ENCODE results near the gene ALDH16A1.
"Not testable (repeated sequence)": the region's sequence is repeated elsewhere in the genome, so short reads cannot be mapped to it uniquely, and the experiment has no call there.

Gene ALDH16A1

DNA sequence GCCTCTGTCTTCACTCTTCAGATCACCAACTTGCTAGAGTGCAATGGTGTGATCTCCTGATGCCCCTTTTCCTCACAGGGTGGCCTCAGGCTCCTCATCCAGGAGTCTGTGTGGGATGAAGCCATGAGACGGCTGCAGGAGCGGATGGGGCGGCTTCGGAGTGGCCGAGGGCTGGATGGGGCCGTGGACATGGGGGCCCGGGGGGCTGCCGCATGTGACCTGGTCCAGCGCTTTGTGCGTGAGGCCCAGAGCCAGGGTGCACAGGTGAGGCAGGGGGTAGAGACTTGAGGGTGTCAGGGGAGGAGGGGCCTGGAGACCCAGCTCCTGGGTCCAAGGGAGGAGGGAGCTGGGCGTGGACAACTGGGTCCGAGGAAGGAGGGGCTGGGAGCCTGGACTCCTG is 9.5 kb downstream of the ALDH16A1 start:
- no peaks in the 10 kb centered on the region for H3K4me1 ChIP-seq (ENCODE audit: control insufficient read depth, insufficient read depth, low read length)
- no peaks in the 10 kb centered on the region for H3K9me3 ChIP-seq (ENCODE audit: control insufficient read depth, low read length)
- WGBS, 2 experiments, result 88 to 89% methylated on average over 12 of the region's 12 CpGs
- peaks cover 17% of the 10 kb centered on the region for H3K36me3 ChIP-seq (ENCODE audit: control insufficient read depth, insufficient read depth, low read length)
- H3K4me3 ChIP-seq (ENCODE audit: insufficient read depth, low read depth, low read length), result no peak overlapping the region
- H3K27ac ChIP-seq (ENCODE audit: insufficient read depth, low read depth, low read length, poor library complexity, severe bottlenecking), result no peak overlapping the region
- H3K27me3 ChIP-seq (ENCODE audit: control insufficient read depth, insufficient read depth, low read length, poor library complexity, severe bottlenecking), result no peaks in the 10 kb centered on the region

DNA sequence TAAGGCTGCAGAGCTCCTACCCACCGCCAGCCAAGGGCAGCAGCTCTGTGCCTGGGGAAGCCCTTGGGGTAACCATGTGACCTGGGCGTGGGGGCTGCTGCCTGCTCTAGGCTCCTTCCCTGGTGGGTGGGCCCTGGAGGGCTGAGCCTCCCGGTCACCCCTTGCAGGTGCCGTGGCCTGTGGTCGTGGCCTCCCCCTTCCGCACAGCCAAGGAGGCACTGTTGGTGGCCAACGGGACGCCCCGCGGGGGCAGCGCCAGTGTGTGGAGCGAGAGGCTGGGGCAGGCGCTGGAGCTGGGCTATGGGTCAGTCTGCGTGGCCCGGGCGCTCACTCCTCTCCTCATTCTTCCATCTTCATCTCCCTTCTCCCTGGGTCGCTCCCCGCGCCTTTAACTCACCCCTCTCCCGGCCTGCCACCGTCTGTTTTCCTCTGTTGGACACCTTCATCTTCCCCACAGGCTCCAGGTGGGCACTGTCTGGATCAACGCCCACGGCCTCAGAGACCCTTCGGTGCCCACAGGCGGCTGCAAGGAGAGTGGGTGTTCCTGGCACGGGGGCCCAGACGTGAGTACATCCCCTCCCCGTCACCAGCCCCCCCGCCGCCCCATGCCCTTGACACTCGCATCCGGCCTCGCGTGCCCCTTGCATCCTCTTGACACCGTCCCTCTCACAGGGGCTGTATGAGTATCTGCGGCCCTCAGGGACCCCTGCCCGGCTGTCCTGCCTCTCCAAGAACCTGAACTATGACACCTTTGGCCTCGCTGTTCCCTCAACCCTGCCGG is 11.1 kb downstream of the ALDH16A1 start:
- H3K4me3 ChIP-seq (ENCODE audit: insufficient read depth, low read depth, low read length), result no peak overlapping the region
- H3K27me3 ChIP-seq (ENCODE audit: control insufficient read depth, insufficient read depth, low read length, poor library complexity, severe bottlenecking), result no peaks in the 10 kb centered on the region
- peaks cover 13% of the 10 kb centered on the region for H3K36me3 ChIP-seq (ENCODE audit: control insufficient read depth, insufficient read depth, low read length)
- peaks cover 6% of the 10 kb centered on the region for H3K4me1 ChIP-seq (ENCODE audit: control insufficient read depth, insufficient read depth, low read length)
- no peak overlapping the region for H3K27ac ChIP-seq (ENCODE audit: insufficient read depth, low read depth, low read length, poor library complexity, severe bottlenecking)
- no peaks in the 10 kb centered on the region for H3K9me3 ChIP-seq (ENCODE audit: control insufficient read depth, low read length)
- WGBS, 2 experiments, result 93% methylated on average over 39 of the region's 39 CpGs

DNA sequence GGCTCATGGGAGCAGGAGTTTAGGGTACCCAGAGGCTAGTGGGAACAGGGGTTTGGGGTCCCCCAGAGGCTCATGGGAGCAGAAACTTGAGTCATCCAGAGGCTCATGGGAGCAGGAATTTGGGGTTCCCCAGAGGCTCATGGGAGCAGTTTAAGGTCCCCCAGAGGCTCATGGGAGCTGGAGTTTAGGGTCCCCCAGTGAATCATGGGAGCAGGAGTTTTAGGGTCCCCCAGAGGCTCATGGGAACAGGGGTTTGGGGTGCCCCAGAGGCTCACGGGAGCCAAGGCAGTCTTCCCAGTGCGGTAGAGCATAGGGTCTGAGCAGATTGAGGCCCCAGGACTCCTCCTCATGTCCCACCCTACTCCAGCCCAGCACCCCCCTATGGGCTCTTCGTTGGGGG is 12.3 kb downstream of the ALDH16A1 start:
- Histone ChIP-seq H3K9me3 (ENCODE audit: control insufficient read depth, low read length) (no peaks in the 10 kb centered on the region), H3K36me3 (ENCODE audit: control insufficient read depth, insufficient read depth, low read length) (peaks cover 6% of the 10 kb centered on the region), H3K27ac (ENCODE audit: insufficient read depth, low read depth, low read length, poor library complexity, severe bottlenecking) (no peak overlapping the region), H3K27me3 (ENCODE audit: control insufficient read depth, insufficient read depth, low read length, poor library complexity, severe bottlenecking) (no peaks in the 10 kb centered on the region), H3K4me1 (ENCODE audit: control insufficient read depth, insufficient read depth, low read length) (peaks cover 6% of the 10 kb centered on the region), H3K4me3 (ENCODE audit: insufficient read depth, low read depth, low read length) (no peak overlapping the region)
- 95 to 96% methylated on average over 3 of the region's 3 CpGs for WGBS, 2 experiments

DNA sequence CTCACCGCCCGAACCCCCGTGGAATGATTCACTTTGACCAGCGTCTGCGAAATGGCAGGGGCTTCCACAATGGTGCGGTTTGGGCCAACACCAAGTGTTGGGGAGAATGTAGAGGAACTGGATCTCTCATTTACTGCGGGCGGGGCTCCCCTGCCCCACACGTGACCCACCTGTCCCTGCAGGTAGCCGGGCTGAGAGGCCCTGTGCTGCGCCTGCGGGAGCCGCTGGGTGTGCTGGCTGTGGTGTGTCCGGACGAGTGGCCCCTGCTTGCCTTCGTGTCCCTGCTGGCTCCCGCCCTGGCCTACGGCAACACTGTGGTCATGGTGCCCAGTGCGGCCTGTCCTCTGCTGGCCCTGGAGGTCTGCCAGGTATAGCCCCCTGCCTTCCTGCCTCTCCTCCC is 15.2 kb downstream of the ALDH16A1 start:
- 91 to 94% methylated on average over 19 of the region's 19 CpGs for WGBS, 2 experiments
- Histone ChIP-seq H3K4me1 (ENCODE audit: control insufficient read depth, insufficient read depth, low read length) (peaks cover 6% of the 10 kb centered on the region), H3K36me3 (ENCODE audit: control insufficient read depth, insufficient read depth, low read length) (peaks cover 6% of the 10 kb centered on the region), H3K27me3 (ENCODE audit: control insufficient read depth, insufficient read depth, low read length, poor library complexity, severe bottlenecking) (no peaks in the 10 kb centered on the region), H3K4me3 (ENCODE audit: insufficient read depth, low read depth, low read length) (no peak overlapping the region), H3K27ac (ENCODE audit: insufficient read depth, low read depth, low read length, poor library complexity, severe bottlenecking) (no peak overlapping the region), H3K9me3 (ENCODE audit: control insufficient read depth, low read length) (no peaks in the 10 kb centered on the region)

- Histone ChIP-seq H3K4me3 (ENCODE audit: insufficient read depth, low read depth, low read length) (no peak overlapping the region), H3K4me1 (ENCODE audit: control insufficient read depth, insufficient read depth, low read length) (peaks cover 6% of the 10 kb centered on the region), H3K9me3 (ENCODE audit: control insufficient read depth, low read length) (no peaks in the 10 kb centered on the region), H3K36me3 (ENCODE audit: control insufficient read depth, insufficient read depth, low read length) (peaks cover 6% of the 10 kb centered on the region), H3K27me3 (ENCODE audit: control insufficient read depth, insufficient read depth, low read length, poor library complexity, severe bottlenecking) (no peaks in the 10 kb centered on the region), H3K27ac (ENCODE audit: insufficient read depth, low read depth, low read length, poor library complexity, severe bottlenecking) (no peak overlapping the region)
- WGBS, 2 experiments, result 69 to 71% methylated on average over 15 of the region's 15 CpGs
Observed at GRCh38 chr19:49468746-49469447, 15.9 kb downstream of the ALDH16A1 start.

GRCh38 chr19:49469828-49470614 is 17.0 kb downstream of the ALDH16A1 start:
- Histone ChIP-seq H3K36me3 (ENCODE audit: control insufficient read depth, insufficient read depth, low read length) (peaks cover 5% of the 10 kb centered on the region), H3K4me1 (ENCODE audit: control insufficient read depth, insufficient read depth, low read length) (peaks cover 6% of the 10 kb centered on the region), H3K9me3 (ENCODE audit: control insufficient read depth, low read length) (no peaks in the 10 kb centered on the region), H3K27ac (ENCODE audit: insufficient read depth, low read depth, low read length, poor library complexity, severe bottlenecking) (no peak overlapping the region), H3K27me3 (ENCODE audit: control insufficient read depth, insufficient read depth, low read length, poor library complexity, severe bottlenecking) (peaks cover 6% of the 10 kb centered on the region), H3K4me3 (ENCODE audit: insufficient read depth, low read depth, low read length) (no peak overlapping the region)
- WGBS, 2 experiments, result 95% methylated on average over 25 of the region's 25 CpGs

DNA sequence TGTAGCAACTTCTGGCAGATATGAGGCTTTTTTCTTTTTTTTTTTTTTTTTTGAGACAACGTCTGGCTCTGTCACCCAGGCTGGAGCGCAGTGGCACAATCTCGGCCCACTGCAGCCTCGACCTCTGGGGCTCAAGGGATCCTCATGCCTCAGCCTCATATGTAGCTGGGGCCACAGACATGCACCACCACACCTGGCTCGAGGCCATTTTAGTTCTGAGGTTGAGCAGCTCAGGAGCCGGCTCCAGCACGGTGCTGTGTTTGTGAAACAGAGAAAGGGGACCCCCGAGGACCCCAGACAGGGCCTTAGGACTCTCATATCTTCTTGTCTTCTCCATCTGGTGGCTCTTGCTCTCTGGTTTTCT is 17.6 kb downstream of the ALDH16A1 start:
- Histone ChIP-seq H3K27me3 (ENCODE audit: control insufficient read depth, insufficient read depth, low read length, poor library complexity, severe bottlenecking) (peaks cover 10% of the 10 kb centered on the region), H3K36me3 (ENCODE audit: control insufficient read depth, insufficient read depth, low read length) (no peaks in the 10 kb centered on the region), H3K9me3 (ENCODE audit: control insufficient read depth, low read length) (no peaks in the 10 kb centered on the region), H3K4me1 (ENCODE audit: control insufficient read depth, insufficient read depth, low read length) (peaks cover 6% of the 10 kb centered on the region), H3K27ac (ENCODE audit: insufficient read depth, low read depth, low read length, poor library complexity, severe bottlenecking) (no peak overlapping the region), H3K4me3 (ENCODE audit: insufficient read depth, low read depth, low read length) (no peak overlapping the region)
- WGBS, 2 experiments, result 93 to 97% methylated on average over 8 of the region's 8 CpGs

GRCh38 chr19:49472936-49473335 is 19.9 kb downstream of the ALDH16A1 start:
- H3K4me1 ChIP-seq (ENCODE audit: control insufficient read depth, insufficient read depth, low read length), result peaks cover 6% of the 10 kb centered on the region
- H3K27me3 ChIP-seq (ENCODE audit: control insufficient read depth, insufficient read depth, low read length, poor library complexity, severe bottlenecking), result peaks cover 10% of the 10 kb centered on the region
- WGBS, 2 experiments, result 86 to 93% methylated on average over 9 of the region's 9 CpGs
- no peak overlapping the region for H3K27ac ChIP-seq (ENCODE audit: insufficient read depth, low read depth, low read length, poor library complexity, severe bottlenecking)
- no peaks in the 10 kb centered on the region for H3K9me3 ChIP-seq (ENCODE audit: control insufficient read depth, low read length)
- H3K4me3 ChIP-seq (ENCODE audit: insufficient read depth, low read depth, low read length), result no peak overlapping the region
- no peaks in the 10 kb centered on the region for H3K36me3 ChIP-seq (ENCODE audit: control insufficient read depth, insufficient read depth, low read length)

- H3K27me3 ChIP-seq (ENCODE audit: control insufficient read depth, insufficient read depth, low read length, poor library complexity, severe bottlenecking), result peaks cover 10% of the 10 kb centered on the region
- H3K4me1 ChIP-seq (ENCODE audit: control insufficient read depth, insufficient read depth, low read length); H3K9me3 ChIP-seq (ENCODE audit: control insufficient read depth, low read length); H3K36me3 ChIP-seq (ENCODE audit: control insufficient read depth, insufficient read depth, low read length); H3K27ac ChIP-seq (ENCODE audit: insufficient read depth, low read depth, low read length, poor library complexity, severe bottlenecking); H3K4me3 ChIP-seq (ENCODE audit: insufficient read depth, low read depth, low read length): not testable (repeated sequence)
- 82 to 87% methylated on average over 9 of the region's 9 CpGs for WGBS, 2 experiments
Observed at GRCh38 chr19:49473501-49473867, 20.5 kb downstream of the ALDH16A1 start.

- Histone ChIP-seq H3K36me3 (ENCODE audit: control insufficient read depth, insufficient read depth, low read length) (no peaks in the 10 kb centered on the region), H3K27me3 (ENCODE audit: control insufficient read depth, insufficient read depth, low read length, poor library complexity, severe bottlenecking) (peaks cover 10% of the 10 kb centered on the region), H3K4me3 (ENCODE audit: insufficient read depth, low read depth, low read length) (peak within 1 kb of the TSS; percentile 22), H3K9me3 (ENCODE audit: control insufficient read depth, low read length) (no peaks in the 10 kb centered on the region), H3K4me1 (ENCODE audit: control insufficient read depth, insufficient read depth, low read length) (no peaks in the 10 kb centered on the region), H3K27ac (ENCODE audit: insufficient read depth, low read depth, low read length, poor library complexity, severe bottlenecking) (no peak within 1 kb of the TSS)
- WGBS, 2 experiments, result 15 to 17% methylated on average over 33 of the region's 33 CpGs
Observed at GRCh38 chr19:49473868-49474541, 21.0 kb downstream of the ALDH16A1 start, which contains the start of gene FLT3LG. Gene FLT3LG (plus strand): TSS chr19:49474215. CDS start chr19:49474640, 425 bp downstream.
